Thyroid gland (tissue), 4 donors: ENCODE measurements around the gene NPBWR2. TPM values are rescaled to one million over a fixed set of nuclear protein-coding genes. Genes with fewer than 3 reads are reported as not detected.

Experiments used
- DNase-seq, 2 donors: peaks; one replicate each; pipeline ENCODE4 v3.0.0-alpha.2; 2019
- H3K27ac ChIP-seq, 3 donors: fragments of 200-600 bp; sonication (generic); 1 replicate in 2 of 3; 2 replicates in 1 of 3; pipeline ENCODE4 v1.5.1; 2016 to 2019; ENCODE audit warnings: mild to moderate bottlenecking in 1 of 3, moderate library complexity in 1 of 3
- H3K27me3 ChIP-seq: fragments of 200-600 bp; sonication (generic); one replicate; pipeline ENCODE4 v1.5.1; 2019
- H3K36me3 ChIP-seq, 2 donors: fragments of 200-600 bp; sonication (generic); one replicate each; pipeline ENCODE4 v1.5.1; 2016 to 2019
- H3K4me1 ChIP-seq, 2 donors: fragments of 200-600 bp; sonication (generic); one replicate each; pipeline ENCODE4 v1.5.1; 2017 to 2019
- H3K4me3 ChIP-seq, 3 donors: fragments of 200-600 bp; sonication (generic); replicated peaks in 1 of 3; 1 replicate in 2 of 3; 2 replicates in 1 of 3; pipeline ENCODE4 v1.5.1; 2016; ENCODE audit warnings: mild to moderate bottlenecking in 1 of 3
- H3K9me3 ChIP-seq: fragments of 200-600 bp; sonication (generic); one replicate; pipeline ENCODE4 v1.5.1; 2017
- CTCF ChIP-seq, 6 experiments: fragments of 200-600 bp in 3 of 6; fragments of 450-650 bp in 3 of 6; sonication (generic) in 3 of 6; IDR thresholded peaks; one replicate each; pipeline ENCODE4 v1.5.1; 2016 to 2019; ENCODE audit warnings: antibody characterized with exemption in 6 of 6, mild to moderate bottlenecking in 2 of 6, inconsistent platforms in 1 of 6, moderate library complexity in 1 of 6
- POLR2A ChIP-seq, 2 donors: fragments of 450-650 bp; IDR thresholded peaks; one replicate each; pipeline ENCODE4 v1.6.1; 2017; ENCODE audit warnings: antibody characterized with exemption in 2 of 2, mild to moderate bottlenecking in 2 of 2, moderate library complexity in 1 of 2
- WGBS, 2 donors: methylation state at CpG; one replicate each; pipeline ENCODE4 v1.1.5; 2017; 5-methylcytosine and 5-hydroxymethylcytosine counted together
- intact Hi-C: fragments of 100-400 bp; cut with DNase I; formaldehyde crosslinking; loops from one replicate; pipeline ENCODE4 v1.15.1; 2023
- total RNA-seq, 4 donors: library from RNA; depleted of rRNA; stranded (reverse); fragments of >200 nt; gene quantifications; one replicate each; pipeline ENCODE4 v1.2.3, GENCODE V29; 2016

The NPBWR2 gene
- total RNA-seq, 4 donors from 2014 or later: not detected

DNA sequence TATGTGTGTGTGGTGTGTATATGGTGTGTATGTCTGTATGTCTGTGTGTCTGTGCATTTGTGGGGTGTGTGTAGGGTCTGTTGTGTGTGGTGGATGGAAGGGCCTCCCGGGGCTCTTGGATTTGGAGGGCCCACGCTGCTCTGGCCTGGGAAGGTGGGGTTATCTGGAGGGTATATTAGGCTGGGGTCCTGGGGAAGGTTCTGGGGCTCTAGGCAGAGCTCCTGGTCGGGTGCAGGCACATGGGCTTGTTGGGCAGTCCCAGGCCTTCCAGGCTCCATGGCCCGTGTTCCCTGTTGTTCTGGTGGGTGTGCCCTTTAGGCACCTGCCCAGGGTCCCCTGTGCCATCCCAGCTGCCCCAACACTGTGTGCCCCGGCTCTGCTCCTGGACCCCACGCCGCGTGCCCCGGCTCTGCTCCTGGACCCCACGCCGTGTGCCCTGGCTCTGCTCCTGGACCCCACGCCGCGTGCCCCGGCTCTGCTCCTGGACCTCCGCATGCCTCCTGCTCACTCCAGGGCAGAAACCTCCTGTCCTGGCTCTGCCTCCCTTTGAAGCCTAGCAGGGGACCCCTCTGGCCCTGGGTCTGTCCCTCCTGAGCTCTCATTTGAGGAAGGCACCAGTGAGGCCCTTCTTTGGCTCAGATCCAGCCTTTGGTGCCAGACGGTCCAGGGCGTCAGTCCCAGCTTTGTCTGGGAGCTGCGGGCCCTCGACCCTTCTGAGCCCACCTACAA is 46.7 kb upstream of the NPBWR2 start:
- Histone ChIP-seq H3K27ac (no peak overlapping the region), H3K9me3 (no peaks in the 10 kb centered on the region), H3K4me3 (no peak overlapping the region), H3K36me3 (no peaks in the 10 kb centered on the region), H3K4me1 (no peaks in the 10 kb centered on the region), H3K27me3 (no peaks in the 10 kb centered on the region)
- no peak for TF ChIP-seq POLR2A (IDR thresholded peaks at IDR 0.05)
- TF ChIP-seq CTCF (IDR thresholded peaks at IDR 0.05): no peak
- 88 to 95% methylated on average over 16 to 19 of the region's 20 CpGs for WGBS, 2 donors
- no peak for DNase-seq
- intact Hi-C loops: no loop called here

DNA sequence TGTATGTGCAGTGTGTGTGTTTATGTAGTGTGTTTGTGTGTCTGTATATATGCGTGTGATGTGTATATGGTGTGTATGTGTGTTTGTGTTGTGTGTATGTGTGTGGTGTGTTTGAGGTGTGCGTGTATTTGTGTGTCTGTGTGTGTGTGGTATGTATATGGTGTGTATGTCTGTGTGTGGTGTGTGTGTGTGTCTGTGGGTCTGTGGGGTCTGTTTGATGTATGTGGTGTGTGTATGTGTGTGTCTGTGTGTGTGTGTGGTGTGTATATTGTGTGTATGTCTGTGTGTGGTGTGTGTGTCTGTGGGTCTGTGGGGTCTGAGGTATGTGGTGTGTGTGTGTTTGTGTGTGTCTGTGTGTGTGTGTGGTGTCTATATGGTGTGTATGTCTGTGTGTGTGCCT is 46.0 kb upstream of the NPBWR2 start:
- intact Hi-C loops: no loop called here
- Histone ChIP-seq H3K4me1 (no peaks in the 10 kb centered on the region), H3K4me3 (no peak overlapping the region), H3K9me3 (no peaks in the 10 kb centered on the region), H3K27me3 (no peaks in the 10 kb centered on the region), H3K27ac (no peak overlapping the region), H3K36me3 (no peaks in the 10 kb centered on the region)
- WGBS, 2 donors: 93 to 97% methylated on average over 2 of the region's 2 CpGs
- no peak for DNase-seq
- TF ChIP-seq POLR2A (IDR thresholded peaks at IDR 0.05) (no peak), CTCF (IDR thresholded peaks at IDR 0.05) (no peak)

GRCh38 chr20:64152906-64153305 is 45.5 kb upstream of the NPBWR2 start:
- intact Hi-C loops: no loop called here
- Histone ChIP-seq H3K4me3 (no peak overlapping the region), H3K36me3 (no peaks in the 10 kb centered on the region), H3K4me1 (no peaks in the 10 kb centered on the region), H3K9me3 (no peaks in the 10 kb centered on the region), H3K27me3 (no peaks in the 10 kb centered on the region), H3K27ac (no peak overlapping the region)
- no peak for DNase-seq
- 67 to 73% methylated on average over 9 of the region's 9 CpGs for WGBS, 2 donors
- TF ChIP-seq POLR2A (IDR thresholded peaks at IDR 0.05) (no peak), CTCF (IDR thresholded peaks at IDR 0.05) (no peak)

- 74 to 88% methylated on average over 19 to 23 of the region's 24 CpGs for WGBS, 2 donors
- Histone ChIP-seq H3K4me1 (no peaks in the 10 kb centered on the region), H3K4me3 (no peak overlapping the region), H3K36me3 (no peaks in the 10 kb centered on the region), H3K27ac (no peak overlapping the region), H3K9me3 (no peaks in the 10 kb centered on the region), H3K27me3 (no peaks in the 10 kb centered on the region)
- no peak for TF ChIP-seq CTCF (IDR thresholded peaks at IDR 0.05)
- no peak for TF ChIP-seq POLR2A (IDR thresholded peaks at IDR 0.05)
- intact Hi-C loops: no loop called here
- no peak for DNase-seq
Observed at GRCh38 chr20:64151633-64152530, 44.5 kb upstream of the NPBWR2 start.
